Measurements from ENCODE around the gene MT1A.

The MT1A gene

DNA sequence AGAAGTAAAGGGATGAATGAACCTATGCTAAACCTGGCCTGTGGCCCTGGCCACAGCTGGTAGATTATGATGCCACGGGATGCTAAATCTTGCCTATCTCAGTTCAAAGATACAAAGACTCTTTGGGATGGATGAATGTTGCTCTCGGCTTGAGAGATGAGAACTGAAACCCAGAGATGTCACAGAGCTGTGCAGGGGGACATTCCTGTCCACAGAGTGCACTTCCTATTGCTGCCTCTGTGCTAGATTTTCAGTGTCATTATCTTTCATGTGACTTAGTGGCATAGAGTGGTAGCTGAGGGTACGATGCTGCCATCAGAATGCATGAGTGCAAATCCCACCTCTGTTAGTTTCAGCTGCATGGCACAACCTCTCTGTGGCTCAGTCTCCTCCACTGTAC lies 8.3 kb upstream of the MT1A start:
- DNase-seq (ENCODE audit: low read depth in 2 of 3, low spot score in 2 of 3), result no peak

- no peak for DNase-seq (ENCODE audit: low read depth in 2 of 3, low spot score in 2 of 3)
These were observed 7.3 kb upstream of the MT1A start for GRCh38 chr16:56631197-56631596.

DNA sequence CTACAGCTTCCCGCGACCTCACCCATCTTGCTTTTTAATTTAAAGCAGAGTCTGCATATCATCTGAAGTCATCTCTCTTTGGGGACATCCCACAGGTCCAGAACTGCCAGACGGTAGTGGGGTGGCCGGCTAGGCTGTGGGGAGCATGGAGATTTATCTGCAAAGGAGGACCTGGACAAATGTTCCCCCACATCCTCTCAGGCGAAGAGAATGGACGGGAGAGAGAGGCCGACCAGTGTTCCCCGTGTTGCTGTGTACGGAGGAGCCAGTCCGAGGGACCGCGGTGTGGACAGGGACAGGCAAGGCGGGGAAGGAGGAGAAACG lies 6.7 kb upstream of the MT1A start:
- DNase-seq (ENCODE audit: low read depth in 2 of 3, low spot score in 2 of 3), result no peak

GRCh38 chr16:56632156-56632847 lies 6.2 kb upstream of the MT1A start, which contains the start of gene MT1M:
MT1M (plus strand) TSS chr16:56632659; CDS start chr16:56632732, 73 bp downstream.
- DNase-seq (ENCODE audit: low read depth in 2 of 3, low spot score in 2 of 3), result no peak

DNA sequence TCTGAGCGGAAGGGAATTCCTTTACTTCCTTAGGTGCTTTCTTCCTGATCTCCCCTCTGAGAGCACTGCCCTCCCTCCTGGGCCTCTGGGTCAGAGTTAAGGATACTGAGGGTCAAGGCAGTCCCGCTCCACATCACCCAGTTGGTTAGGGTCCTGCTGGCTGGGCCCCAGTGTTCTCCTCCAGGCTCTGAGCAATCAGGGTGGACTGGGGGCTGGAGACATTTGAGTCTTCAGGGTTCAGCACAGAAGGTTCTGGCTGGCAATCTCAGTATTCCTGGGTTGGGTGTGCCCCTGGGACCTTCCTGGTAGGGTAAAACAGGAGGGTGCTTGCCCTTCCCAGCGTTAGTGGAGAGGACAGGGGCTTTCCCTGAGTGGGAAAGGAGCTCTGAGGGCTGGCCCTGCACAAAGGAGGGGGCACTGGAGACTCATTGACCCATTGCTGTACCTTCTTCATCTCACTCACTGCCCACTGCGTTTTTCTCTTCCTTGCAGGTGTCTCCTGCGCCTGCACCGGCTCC lies 5.6 kb upstream of the MT1A start:
- no peak for DNase-seq (ENCODE audit: low read depth in 2 of 3, low spot score in 2 of 3)

DNA sequence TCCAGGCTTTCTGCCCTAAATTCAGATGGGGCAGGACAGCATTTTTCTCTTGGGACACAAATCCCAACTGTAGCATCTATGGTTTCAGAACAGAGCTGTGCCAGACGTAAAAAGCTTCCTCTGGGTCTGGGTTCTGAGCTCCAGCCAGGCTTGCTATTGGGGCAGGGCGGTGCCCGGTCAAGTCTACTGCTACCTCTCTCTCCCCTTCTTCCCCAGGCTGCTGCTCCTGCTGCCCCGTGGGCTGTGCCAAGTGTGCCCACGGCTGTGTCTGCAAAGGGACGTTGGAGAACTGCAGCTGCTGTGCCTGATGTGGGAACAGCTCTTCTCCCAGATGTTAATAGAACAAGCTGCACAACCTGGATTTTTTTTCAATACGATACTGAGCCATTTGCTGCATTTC lies 4.9 kb upstream of the MT1A start:
- no peak for DNase-seq (ENCODE audit: low read depth in 2 of 3, low spot score in 2 of 3)

DNA sequence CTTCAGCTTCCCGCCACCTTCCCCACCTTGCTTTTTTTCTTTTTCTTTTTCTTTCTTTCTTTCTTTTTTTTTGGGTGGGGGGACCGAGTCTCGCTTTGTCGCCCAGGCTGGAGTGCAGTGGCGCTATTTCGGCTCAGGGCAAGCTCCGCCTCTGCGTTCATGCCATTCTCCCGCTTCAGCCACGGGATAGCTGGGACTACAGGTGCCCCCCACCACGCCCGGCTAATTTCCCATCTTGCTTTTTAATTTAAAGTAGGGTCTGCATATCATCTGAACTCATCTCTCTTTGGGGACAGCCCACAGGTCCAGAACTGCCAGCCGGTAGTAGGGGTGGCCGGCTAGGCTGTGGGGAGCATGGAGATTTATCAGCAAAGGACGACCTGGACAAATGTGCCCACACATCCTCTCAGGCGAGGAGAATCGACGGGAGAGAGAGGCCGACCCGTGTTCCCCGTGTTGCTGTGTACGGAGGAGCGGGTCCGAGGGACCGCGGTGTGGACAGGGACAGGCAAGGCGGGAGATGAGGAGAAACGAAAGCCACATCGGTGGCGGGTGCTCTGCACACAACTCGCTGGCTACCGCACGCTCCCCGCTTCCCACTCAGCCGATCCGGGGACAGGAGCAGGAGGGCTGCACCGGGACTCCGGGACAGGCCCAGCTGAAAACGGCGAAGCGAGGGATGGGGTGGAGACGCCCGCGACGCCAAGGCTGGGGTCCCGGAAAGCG lies 3.6 kb upstream of the MT1A start:
- DNase-seq (ENCODE audit: low read depth in 2 of 3, low spot score in 2 of 3), result no peak

- no peak for DNase-seq (ENCODE audit: low read depth in 2 of 3, low spot score in 2 of 3)
These were observed 3.0 kb upstream of the MT1A start for GRCh38 chr16:56635441-56635967.

DNA sequence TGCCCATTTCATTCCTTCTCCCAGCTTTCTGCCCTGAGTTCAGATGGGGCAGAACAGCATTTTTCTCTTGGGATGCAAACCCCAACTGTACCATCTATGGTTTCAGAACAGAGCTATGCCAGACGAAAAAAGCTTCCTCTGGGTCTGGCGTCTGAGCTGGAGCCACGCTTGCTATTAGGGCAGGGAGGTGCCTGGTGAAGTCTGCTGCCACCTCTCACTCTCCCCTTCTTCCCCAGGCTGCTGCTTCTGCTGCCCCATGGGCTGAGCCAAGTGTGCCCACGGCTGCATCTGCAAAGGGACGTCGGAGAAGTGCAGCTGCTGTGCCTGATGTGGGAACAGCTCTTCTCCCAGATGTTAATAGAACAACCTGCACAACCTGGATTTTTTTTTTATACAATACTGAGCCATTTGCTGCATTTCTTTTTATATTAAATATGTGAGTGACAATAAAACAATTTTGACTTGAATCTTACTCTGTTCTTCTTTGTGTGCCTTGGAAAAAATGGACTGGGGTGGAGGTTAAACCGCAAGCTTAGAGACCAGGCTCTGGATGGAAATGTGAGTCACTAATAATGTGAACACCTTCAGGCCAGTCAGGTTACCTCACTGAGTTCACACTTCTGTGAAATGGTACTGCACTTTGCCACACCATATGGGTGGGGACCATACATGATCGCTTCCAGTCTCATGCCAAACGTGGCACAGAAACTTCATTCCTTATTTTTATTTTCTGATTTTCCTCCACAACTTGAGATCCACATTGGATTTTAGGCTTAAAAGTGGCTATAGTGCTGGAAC lies 1.7 kb upstream of the MT1A start:
- no peak for DNase-seq (ENCODE audit: low read depth in 2 of 3, low spot score in 2 of 3)

GRCh38 chr16:56639045-56639444 lies 579 bp downstream of the MT1A start:
- DNase-seq (ENCODE audit: low read depth in 2 of 3, low spot score in 2 of 3), result no peak

GRCh38 chr16:56640076-56640475 lies 1.6 kb downstream of the MT1A start:
- DNase-seq (ENCODE audit: low read depth in 2 of 3, low spot score in 2 of 3), result no peak

GRCh38 chr16:56641166-56641565 lies 2.7 kb downstream of the MT1A start:
- DNase-seq (ENCODE audit: low read depth in 2 of 3, low spot score in 2 of 3), result no peak

- peak in 2 of 3 experiments; percentile 37 to 69 for DNase-seq (ENCODE audit: low read depth in 2 of 3, low spot score in 2 of 3)
These were observed 4.8 kb downstream of the MT1A start for GRCh38 chr16:56643080-56643778.

- no peak for DNase-seq (ENCODE audit: low read depth in 2 of 3, low spot score in 2 of 3)
These were observed 5.4 kb downstream of the MT1A start for GRCh38 chr16:56643833-56644232.

GRCh38 chr16:56645311-56645710 lies 6.8 kb downstream of the MT1A start:
- DNase-seq (ENCODE audit: low read depth in 2 of 3, low spot score in 2 of 3), result no peak

- no peak for DNase-seq (ENCODE audit: low read depth in 2 of 3, low spot score in 2 of 3)
These were observed 7.4 kb downstream of the MT1A start for GRCh38 chr16:56645838-56646237.

DNA sequence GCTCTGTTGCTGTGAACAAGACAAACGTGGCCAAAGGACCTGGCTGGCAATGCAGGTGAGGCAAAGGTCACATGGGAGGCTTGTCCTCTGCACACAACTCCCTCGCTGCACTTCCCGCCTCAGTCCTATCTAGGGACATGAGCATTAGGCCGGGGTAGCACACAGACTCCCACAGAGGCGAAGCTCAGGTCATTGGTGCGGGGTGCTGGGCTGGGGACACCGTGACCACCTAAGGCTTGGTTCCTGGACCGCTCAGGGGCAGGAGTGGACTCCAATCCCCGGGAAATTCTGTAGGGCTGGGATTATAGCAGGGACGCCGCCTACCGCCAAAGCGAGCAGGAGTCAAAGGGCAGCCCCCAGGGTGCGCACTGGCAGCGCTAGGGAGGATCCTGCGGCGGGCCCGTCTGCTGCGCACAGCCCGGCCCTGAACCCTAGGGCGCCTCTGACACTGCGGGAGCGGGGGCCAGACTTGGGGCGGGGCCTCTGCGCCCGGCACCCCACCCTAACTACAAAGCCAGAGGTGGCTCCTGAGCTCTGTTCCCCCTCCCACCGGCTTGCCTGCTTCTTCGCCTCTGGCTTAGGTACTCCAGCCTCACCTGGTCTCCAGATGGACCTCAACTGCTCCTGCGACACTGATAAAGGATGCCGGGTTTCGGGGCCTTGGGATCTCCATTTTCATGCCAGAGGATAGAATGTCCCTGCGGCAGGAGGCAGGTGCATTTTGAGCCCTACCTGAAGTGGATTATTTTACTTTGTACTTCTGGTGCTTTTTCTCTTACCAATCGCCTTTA lies 9.4 kb downstream of the MT1A start:
- no peak for DNase-seq (ENCODE audit: low read depth in 2 of 3, low spot score in 2 of 3)

- DNase-seq (ENCODE audit: low read depth in 2 of 3, low spot score in 2 of 3), result no peak
These were observed 10.8 kb downstream of the MT1A start for GRCh38 chr16:56649271-56649670.

- DNase-seq (ENCODE audit: low read depth in 2 of 3, low spot score in 2 of 3), result no peak
These were observed 11.4 kb downstream of the MT1A start for GRCh38 chr16:56649820-56650219.

DNA sequence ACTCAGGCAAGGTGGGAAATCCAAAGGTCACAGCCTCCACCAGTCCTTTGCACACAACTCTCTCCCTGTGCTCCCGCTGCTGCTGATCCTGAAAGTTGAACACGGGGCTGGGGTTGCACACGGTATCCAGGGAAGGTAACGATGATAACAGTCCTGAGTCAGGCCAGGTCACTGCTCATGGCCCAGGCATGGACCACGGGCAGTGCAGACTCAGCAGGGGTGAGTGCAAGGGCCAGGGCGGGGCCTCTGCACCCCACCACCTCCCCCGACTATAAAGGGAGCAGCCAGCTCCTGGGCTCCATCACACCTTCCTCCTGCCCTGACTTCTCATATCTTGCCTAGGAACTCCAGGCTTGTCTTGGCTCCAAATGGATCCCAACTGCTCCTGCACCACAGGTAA lies 13.1 kb downstream of the MT1A start, which contains the start of gene MT1B:
TSS of gene MT1B (plus strand) at position 301 of the 400 bp plus-strand sequence. CDS start at position 369, 68 bp downstream.
- DNase-seq (ENCODE audit: low read depth in 2 of 3, low spot score in 2 of 3), result no peak
